Endothelial cell (in vitro differentiated cells): ENCODE data around the gene IMPACT. TPM values are rescaled to one million over a fixed set of nuclear protein-coding genes. Genes with fewer than 3 reads are reported as not detected.

Experiments
- DNase-seq: peaks from one replicate; pipeline ENCODE4 v3.0.0; 2021; ENCODE audit warnings: low spot score
- H3K27ac Mint-ChIP-seq: one replicate; pipeline ENCODE4 v1.8.0; 2021; ENCODE audit warnings: mixed read lengths, inconsistent platforms; ENCODE audit not compliant: unreplicated experiment
- H3K27me3 Mint-ChIP-seq: one replicate; pipeline ENCODE4 v1.8.0; 2021; ENCODE audit warnings: mild to moderate bottlenecking, moderate library complexity, mixed read lengths, inconsistent platforms; ENCODE audit not compliant: unreplicated experiment
- H3K36me3 Mint-ChIP-seq: one replicate; pipeline ENCODE4 v1.8.0; 2021; ENCODE audit warnings: mild to moderate bottlenecking, low read depth, mixed read lengths, inconsistent platforms; ENCODE audit not compliant: unreplicated experiment
- H3K4me1 Mint-ChIP-seq: one replicate; pipeline ENCODE4 v1.8.0; 2021; ENCODE audit warnings: mild to moderate bottlenecking, mixed read lengths, inconsistent platforms; ENCODE audit not compliant: unreplicated experiment
- H3K4me3 Mint-ChIP-seq: one replicate; pipeline ENCODE4 v1.8.0; 2021; ENCODE audit warnings: mild to moderate bottlenecking, mixed read lengths, inconsistent platforms; ENCODE audit not compliant: unreplicated experiment
- H3K9me3 Mint-ChIP-seq: one replicate; pipeline ENCODE4 v1.8.0; 2021; ENCODE audit warnings: mixed read lengths, inconsistent platforms; ENCODE audit not compliant: unreplicated experiment
- total RNA-seq: library from RNA; stranded (reverse); fragmentation: NEBNext Ultra II Directional; extraction: Animal tissue kit (Norgen Biotek cat#: 25700); gene quantifications from one replicate; pipeline ENCODE4 v1.2.1, GENCODE V29; 2021; ENCODE audit not compliant: unreplicated experiment
- TF ChIP-seq, protein P1 (sequence below): fragments of 200-600 bp; sonication (generic); IDR thresholded peaks from one replicate; pipeline ENCODE4 v1.5.0; 2021; ENCODE audit warnings: antibody characterized with exemption; ENCODE audit not compliant: unreplicated experiment

The IMPACT gene
- total RNA-seq, 1 donor from 2014 or later = 35.4 TPM

DNA sequence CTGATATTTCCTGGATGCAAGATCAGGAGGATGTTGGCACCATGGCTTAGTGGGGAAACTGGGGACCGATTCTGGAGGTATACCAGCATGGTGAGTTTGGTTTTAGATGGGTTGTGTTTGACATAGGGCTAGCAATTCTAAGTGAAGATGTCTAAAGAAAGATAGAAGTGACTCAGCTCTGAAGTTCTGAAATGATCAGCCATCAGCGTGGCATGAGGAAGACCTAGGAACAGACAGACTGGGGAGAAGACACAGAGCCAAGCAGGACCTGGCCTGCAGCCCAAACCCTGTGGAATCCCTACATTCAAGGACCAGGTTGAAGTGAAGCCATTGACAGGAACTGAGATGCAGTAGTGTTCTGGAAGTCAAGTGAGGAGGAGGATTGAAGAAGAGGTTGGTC lies 73.7 kb downstream of the IMPACT start:
- no peak overlapping the region for H3K27ac Mint-ChIP-seq
- DNase-seq = no peak
- no peak overlapping the region for H3K4me3 Mint-ChIP-seq
- no peaks in the 10 kb centered on the region for H3K4me1 Mint-ChIP-seq
- no peaks in the 10 kb centered on the region for H3K36me3 Mint-ChIP-seq
- peaks cover 3% of the 10 kb centered on the region for H3K27me3 Mint-ChIP-seq
- TF ChIP-seq, protein P1, sequence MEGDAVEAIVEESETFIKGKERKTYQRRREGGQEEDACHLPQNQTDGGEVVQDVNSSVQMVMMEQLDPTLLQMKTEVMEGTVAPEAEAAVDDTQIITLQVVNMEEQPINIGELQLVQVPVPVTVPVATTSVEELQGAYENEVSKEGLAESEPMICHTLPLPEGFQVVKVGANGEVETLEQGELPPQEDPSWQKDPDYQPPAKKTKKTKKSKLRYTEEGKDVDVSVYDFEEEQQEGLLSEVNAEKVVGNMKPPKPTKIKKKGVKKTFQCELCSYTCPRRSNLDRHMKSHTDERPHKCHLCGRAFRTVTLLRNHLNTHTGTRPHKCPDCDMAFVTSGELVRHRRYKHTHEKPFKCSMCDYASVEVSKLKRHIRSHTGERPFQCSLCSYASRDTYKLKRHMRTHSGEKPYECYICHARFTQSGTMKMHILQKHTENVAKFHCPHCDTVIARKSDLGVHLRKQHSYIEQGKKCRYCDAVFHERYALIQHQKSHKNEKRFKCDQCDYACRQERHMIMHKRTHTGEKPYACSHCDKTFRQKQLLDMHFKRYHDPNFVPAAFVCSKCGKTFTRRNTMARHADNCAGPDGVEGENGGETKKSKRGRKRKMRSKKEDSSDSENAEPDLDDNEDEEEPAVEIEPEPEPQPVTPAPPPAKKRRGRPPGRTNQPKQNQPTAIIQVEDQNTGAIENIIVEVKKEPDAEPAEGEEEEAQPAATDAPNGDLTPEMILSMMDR = no peak
- no peaks in the 10 kb centered on the region for H3K9me3 Mint-ChIP-seq

DNA sequence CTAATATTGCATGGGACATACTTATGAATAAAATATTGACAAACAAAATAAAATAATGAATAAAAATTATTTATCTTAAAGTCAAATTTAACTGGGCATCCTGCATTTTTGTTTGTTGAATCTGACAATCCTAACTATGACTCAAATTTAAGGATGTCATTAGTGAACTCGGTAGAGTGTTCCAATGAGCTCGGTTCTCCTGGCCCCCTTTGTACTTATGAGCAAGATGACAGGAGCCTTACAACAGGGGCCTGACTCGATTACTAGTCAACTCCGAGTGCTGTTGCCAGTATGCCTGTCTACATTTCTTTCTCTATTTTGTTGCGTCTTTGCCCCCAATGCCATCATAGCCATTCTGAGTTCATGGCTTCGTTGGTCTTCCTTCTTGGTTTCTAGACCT lies 74.3 kb downstream of the IMPACT start:
- no peak for DNase-seq
- TF ChIP-seq, protein P1 = no peak
- Mint-ChIP-seq H3K9me3 (no peaks in the 10 kb centered on the region), H3K4me3 (no peak overlapping the region), H3K27ac (no peak overlapping the region), H3K27me3 (peaks cover 3% of the 10 kb centered on the region), H3K4me1 (no peaks in the 10 kb centered on the region), H3K36me3 (no peaks in the 10 kb centered on the region)

DNA sequence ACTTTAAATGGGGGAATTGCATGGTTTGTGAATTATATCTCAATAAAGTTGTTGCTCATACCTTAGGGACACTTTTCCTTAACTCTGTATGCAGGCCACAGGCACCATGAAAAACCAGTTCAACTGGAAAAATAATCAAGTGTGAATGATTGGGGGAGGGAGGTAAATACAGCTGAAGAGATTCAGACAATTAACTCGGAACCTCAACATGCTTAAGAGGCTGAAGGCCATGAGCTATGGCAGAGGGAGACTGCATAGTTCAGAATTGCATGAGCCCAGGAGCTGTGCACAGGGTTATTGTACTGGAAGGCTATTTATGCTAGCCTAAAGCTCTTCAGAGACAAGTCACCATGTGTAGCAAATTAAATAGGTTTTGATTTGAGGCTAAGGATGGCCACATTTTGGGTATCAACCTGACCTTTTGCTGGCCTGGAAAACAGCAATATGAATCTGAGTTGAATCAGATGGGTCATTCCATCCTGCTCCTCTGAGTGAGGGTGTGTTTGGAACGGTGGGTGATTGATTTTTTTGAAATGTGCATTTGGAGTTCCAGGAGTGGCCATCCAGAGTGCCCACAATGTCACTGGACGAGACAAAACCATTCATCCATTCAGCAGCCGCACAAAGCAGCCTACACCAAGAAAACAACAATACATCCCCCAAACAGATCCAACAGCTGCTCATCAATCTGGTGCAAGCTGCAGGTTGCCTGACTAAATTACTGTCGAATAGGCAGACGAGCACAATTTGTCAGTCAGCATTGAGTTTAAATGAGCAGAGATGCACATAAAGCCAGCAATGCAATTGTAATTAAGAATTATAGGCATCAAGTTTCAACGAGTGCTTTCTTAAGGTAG lies 76.4 kb downstream of the IMPACT start:
- Mint-ChIP-seq H3K27me3 (no peaks in the 10 kb centered on the region), H3K36me3 (no peaks in the 10 kb centered on the region), H3K9me3 (no peaks in the 10 kb centered on the region), H3K27ac (no peak overlapping the region), H3K4me1 (no peaks in the 10 kb centered on the region), H3K4me3 (no peak overlapping the region)
- no peak for DNase-seq
- TF ChIP-seq, protein P1 = no peak

Other genes with a start within 250 kb of the IMPACT start
- gene OSBPL1A, start 28.8 kb upstream of the IMPACT start, total RNA-seq = 16.4 TPM
- not detected for gene HRH4, start 34.0 kb downstream of the IMPACT start, total RNA-seq